Esophagus muscularis mucosa (tissue), 2 donors: Measurements from ENCODE around the gene TEX2.

ENCODE experiments used
- EP300 ChIP-seq: sonication (generic); formaldehyde crosslinking; IDR thresholded peaks from one replicate; pipeline ENCODE4 v1.6.1; 2017; ENCODE audit warnings: antibody characterized with exemption
- POLR2A ChIP-seq: fragments of 450-650 bp; IDR thresholded peaks from one replicate; pipeline ENCODE4 v1.6.1; 2017; ENCODE audit warnings: antibody characterized with exemption, moderate library complexity, mild to moderate bottlenecking, low read depth

DNA sequence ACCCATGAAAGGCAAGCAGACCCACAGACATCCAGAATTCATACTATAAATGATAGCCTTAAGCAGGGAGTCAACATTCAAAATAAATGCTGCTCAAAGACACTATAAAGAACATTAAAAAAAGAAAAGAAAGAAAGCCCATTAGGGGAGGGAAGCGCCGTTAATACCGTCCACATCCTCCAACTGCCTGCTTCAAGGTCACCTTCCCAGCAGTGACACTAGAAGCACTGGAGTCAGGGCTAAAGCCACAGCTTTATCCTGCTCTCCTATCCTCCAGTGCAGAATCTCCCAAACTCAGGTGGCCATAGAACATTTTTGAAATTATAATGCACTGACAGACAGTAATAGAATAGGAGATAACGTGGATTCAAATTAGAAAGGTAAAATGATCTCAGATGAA is 59.4 kb downstream of the TEX2 start:
- TF ChIP-seq EP300 = no peak
- TF ChIP-seq POLR2A = no peak
